GM12878 (cell line): Measurements from ENCODE around the gene EDC3. TPM values are rescaled to one million over a fixed set of nuclear protein-coding genes. Genes with fewer than 3 reads are reported as not detected.
A peak's percentile ranks its signal among the peaks of the same experiment; 100 is the strongest.

Experiments used
- ATAC-seq: fragments of 200-7000 bp; cut with Tn5 transposase; 3 replicates; pipeline ENCODE4 v1.9.1; 2020; ENCODE audit warnings: mild to moderate bottlenecking, moderate library complexity
- BruUV-seq: library from RNA; stranded (reverse); fragments of 400-500 nt; replicated peaks from 2 replicates; lab custom pipeline; 2021; lab: Mats Ljungman, UMichigan
- CTCF ChIA-PET: fragments of 300-600 bp; sonication (Branson Sonifier 250); formaldehyde crosslinking; extraction: SDS; loops from one replicate; lab custom pipeline; 2021; ENCODE audit warnings: inconsistent platforms; lab: Yijun Ruan, JAX
- POLR2A ChIA-PET: fragments of 350-600 bp; formaldehyde crosslinking; extraction: SDS; loops from one replicate; lab custom pipeline; 2021; ENCODE audit warnings: inconsistent platforms; lab: Charles Lee
- RAD21 ChIA-PET: fragments of 300-600 bp; sonication (Branson Sonifier 250); formaldehyde crosslinking; loops from one replicate; lab custom pipeline; 2023; ENCODE audit warnings: antibody characterized with exemption; ENCODE audit not compliant: unreplicated experiment; lab: Charles Lee
- SMC1A ChIA-PET: fragments of 300-600 bp; sonication (Branson Sonifier 250); formaldehyde crosslinking; loops from one replicate; lab custom pipeline; 2023; ENCODE audit not compliant: unreplicated experiment, uncharacterized antibody; lab: Charles Lee
- DNase-seq: peaks from one replicate; pipeline ENCODE4 v3.0.0-alpha.2; 2011; ENCODE audit warnings: low read depth, low spot score
- FAIRE-seq: peaks from 3 replicates; lab custom pipeline; 2011; peaks lifted over from hg19 to GRCh38; lab: Jason Lieb, UNC
- H2AFZ ChIP-seq: 2 replicates; pipeline ENCODE4 v1.6.0; 2011; ENCODE audit warnings: low read depth, low read length, control low read depth; ENCODE audit not compliant: control insufficient read depth
- H3K27ac ChIP-seq: 2 replicates; pipeline ENCODE4 v1.5.1; 2011; ENCODE audit warnings: control low read depth; ENCODE audit not compliant: control insufficient read depth, insufficient read depth
- H3K27me3 ChIP-seq, 2 experiments: replicated peaks in 1 of 2; 2 replicates each; pipeline versions ENCODE4 v1.6.0 to v1.6.1; 2011; ENCODE audit warnings: low read length in 1 of 2; ENCODE audit not compliant: control insufficient read depth in 2 of 2, insufficient read depth in 2 of 2
- H3K36me3 ChIP-seq, 2 experiments: 2 replicates each; pipeline ENCODE4 v1.5.1; 2011; ENCODE audit warnings: low read length in 1 of 2; ENCODE audit not compliant: control insufficient read depth in 2 of 2, insufficient read depth in 2 of 2
- H3K4me1 ChIP-seq: 2 replicates; pipeline ENCODE4 v1.6.1; 2011; ENCODE audit warnings: mild to moderate bottlenecking, low read length, moderate library complexity, mixed read lengths; ENCODE audit not compliant: control insufficient read depth, insufficient read depth
- H3K4me2 ChIP-seq: 2 replicates; pipeline ENCODE4 v1.6.0; 2011; ENCODE audit warnings: control low read depth; ENCODE audit not compliant: control insufficient read depth, insufficient read depth
- H3K4me3 ChIP-seq: fragments of 200-600 bp; sonication (generic); 2 replicates; pipeline ENCODE4 v1.5.1; 2016
- H3K79me2 ChIP-seq: 2 replicates; pipeline ENCODE4 v1.6.0; 2011; ENCODE audit warnings: low read length; ENCODE audit not compliant: control insufficient read depth, insufficient read depth
- H3K9ac ChIP-seq: 2 replicates; pipeline ENCODE4 v1.8.0; 2011; ENCODE audit warnings: low read length, control low read depth, mixed read lengths; ENCODE audit not compliant: control insufficient read depth, insufficient read depth
- H3K9me3 ChIP-seq: replicated peaks from 3 replicates; pipeline ENCODE4 v1.5.1; 2011; ENCODE audit warnings: mild to moderate bottlenecking, low read length; ENCODE audit not compliant: control insufficient read depth, insufficient read depth
- H4K20me1 ChIP-seq: 2 replicates; pipeline ENCODE4 v1.6.0; 2011; ENCODE audit not compliant: control insufficient read depth, insufficient read depth
- BHLHE40 ChIP-seq, 2 experiments: fragments of 450-650 bp in 1 of 2; IDR thresholded peaks; 2 replicates each; pipeline ENCODE4 v1.6.1; 2011 to 2017; ENCODE audit warnings: low read depth in 2 of 2, borderline replicate concordance in 1 of 2, improper control_type of control experiment in 1 of 2, low read length in 1 of 2, mild to moderate bottlenecking in 1 of 2
- CEBPZ ChIP-seq: fragments of 150-350 bp; IDR thresholded peaks from 2 replicates; pipeline ENCODE4 v1.6.1; 2016; ENCODE audit warnings: low read depth, low read length
- ELK1 ChIP-seq: IDR thresholded peaks from 2 replicates; pipeline ENCODE4 v1.6.1; 2012; ENCODE audit warnings: low read depth, low read length, improper control_type of control experiment
- HCFC1 ChIP-seq: fragments of 150-350 bp; IDR thresholded peaks from 2 replicates; pipeline ENCODE4 v1.6.1; 2014; ENCODE audit warnings: low read length
- PKNOX1 ChIP-seq: fragments of 450-650 bp; IDR thresholded peaks from 2 replicates; pipeline ENCODE4 v1.6.1; 2016; ENCODE audit warnings: mild to moderate bottlenecking
- POLR2AphosphoS5 ChIP-seq: IDR thresholded peaks from 2 replicates; pipeline ENCODE4 v1.6.1; 2011; ENCODE audit warnings: mild to moderate bottlenecking, low read length, inconsistent platforms
- RELA ChIP-seq: fragments of 450-650 bp; IDR thresholded peaks from 2 replicates; pipeline ENCODE4 v1.8.0; 2014; ENCODE audit warnings: borderline replicate concordance; ENCODE audit not compliant: partially characterized antibody
- SPI1 ChIP-seq: IDR thresholded peaks from 2 replicates; pipeline ENCODE4 v1.6.1; 2011; ENCODE audit warnings: low read depth, mild to moderate bottlenecking, low read length, moderate library complexity, borderline replicate concordance; ENCODE audit not compliant: insufficient read depth
- USF1 ChIP-seq: IDR thresholded peaks from 2 replicates; pipeline ENCODE4 v1.6.1; 2011; ENCODE audit warnings: borderline replicate concordance, low read depth, mild to moderate bottlenecking, moderate library complexity, mixed read lengths, low read length; ENCODE audit not compliant: insufficient read depth; ENCODE audit errors: extremely low read length
- ZBED1 ChIP-seq: IDR thresholded peaks from 2 replicates; pipeline ENCODE4 v1.6.1; 2016; ENCODE audit warnings: borderline replicate concordance
- WGBS: methylation state at CpG from one replicate; pipeline ENCODE4 v1.1.6; 2016; ENCODE audit warnings: low lambda C conversion rate; ENCODE audit not compliant: insufficient replicate concordance, insufficient coverage; ENCODE audit errors: missing lambda C conversion rate; 5-methylcytosine and 5-hydroxymethylcytosine counted together
- in situ Hi-C: fragments of 300-500 bp; cut with MboI; formaldehyde crosslinking; loops from 9 replicates; pipeline ENCODE4 v1.14.3; 2018; ENCODE audit warnings: mixed read lengths
- intact Hi-C: fragments of 100-400 bp; cut with micrococcal nuclease; formaldehyde crosslinking; loops from one replicate; pipeline ENCODE4 v1.14.2; 2022; ENCODE audit not compliant: unreplicated experiment
- polyA plus RNA-seq, 11 experiments: library from polyadenylated mRNA; depleted of rRNA in 4 of 11; unstranded in 6 of 11; stranded (reverse) in 5 of 11; fragments of >200 nt; fragmentation: Nextera tagmentation in 4 of 11; fragmentation: Illumina TruSeq in 1 of 11; extraction: Ambion mirVana in 4 of 11; extraction: Trizol in 1 of 11; gene quantifications; 1 replicate in 1 of 11; 2 replicates in 10 of 11; pipeline versions ENCODE4 v1.2.1 to v1.2.3, GENCODE V29; 2011 to 2016; ENCODE audit warnings: inconsistent platforms in 2 of 11, missing spikeins in 2 of 11, low read depth in 1 of 11
- total RNA-seq, 4 experiments: library from RNA; depleted of rRNA in 3 of 4; stranded (reverse); fragments of >200 nt in 3 of 4; fragmentation: Illumina TruSeq in 1 of 4; extraction: Trizol in 1 of 4; gene quantifications; 2 replicates each; pipeline versions ENCODE4 v1.2.1 to v1.2.3, GENCODE V29; 2013 to 2021

Gene EDC3
- total and polyA plus RNA-seq, 10 of the 15 experiments (the other 5 are each of a cell fraction or from before 2014, with no cell fraction given): 11.8 to 48.4 (median 35.3) TPM

- ChIA-PET POLR2A (interaction anchor here (0.7 kb wide), 1 partner anchor 48 kb away, joined by 3 read pairs; no protein-coding TSS in a partner anchor), SMC1A (no interaction called here), RAD21 (no interaction called here), CTCF (interaction anchor here (0.6 kb wide), 1 partner anchor 36 kb away, joined by 3 read pairs; no protein-coding TSS in a partner anchor)
- H3K27ac ChIP-seq: no peak overlapping the region
- peaks cover 3% of the 10 kb centered on the region for H3K79me2 ChIP-seq
- no peaks in the 10 kb centered on the region for H4K20me1 ChIP-seq
- H3K9ac ChIP-seq: no peak overlapping the region
- FAIRE-seq: no peak
- intact Hi-C loops: no loop called here
- in situ Hi-C loops: no loop called here
- no peaks in the 10 kb centered on the region for H3K9me3 ChIP-seq
- no peak overlapping the region for H2AFZ ChIP-seq
- peaks cover 35 to 38% of the 10 kb centered on the region in 2 experiments for H3K36me3 ChIP-seq
- peak; percentile 19; the same call in 1 of the 2 replicates for TF ChIP-seq POLR2AphosphoS5
- TF ChIP-seq USF1: no peak
- H3K27me3 ChIP-seq: no peaks in the 10 kb centered on the region
- no peak overlapping the region for H3K4me2 ChIP-seq
- ATAC-seq: no peak
- H3K4me1 ChIP-seq: peaks cover 10% of the 10 kb centered on the region; the same call in 1 of the 2 replicates
- no TSS peak for BruUV-seq
- H3K4me3 ChIP-seq: no peak overlapping the region
- no peak for DNase-seq
- WGBS: 98% methylated on average over 4 of the region's 4 CpGs
Measured at GRCh38 chr15:74594455-74594854, 101.4 kb downstream of the EDC3 start.

- no peak overlapping the region for H2AFZ ChIP-seq
- no peaks in the 10 kb centered on the region for H4K20me1 ChIP-seq
- no peak overlapping the region for H3K9ac ChIP-seq
- BruUV-seq: no TSS peak
- in situ Hi-C loops: no loop called here
- no peaks in the 10 kb centered on the region for H3K9me3 ChIP-seq
- 94% methylated on average over 7 of the region's 7 CpGs for WGBS
- H3K4me2 ChIP-seq: no peak overlapping the region
- no peaks in the 10 kb centered on the region for H3K79me2 ChIP-seq
- SMC1A ChIA-PET: no interaction called here
- H3K27ac ChIP-seq: no peak overlapping the region
- CTCF ChIA-PET: no interaction called here
- H3K36me3 ChIP-seq: peaks cover 35 to 42% of the 10 kb centered on the region in 2 experiments
- ATAC-seq (no peak), DNase-seq (no peak), FAIRE-seq (no peak)
- peaks cover 3% of the 10 kb centered on the region; the same call in 1 of the 2 replicates for H3K4me1 ChIP-seq
- H3K27me3 ChIP-seq: no peaks in the 10 kb centered on the region
- POLR2A ChIA-PET: no interaction called here
- RAD21 ChIA-PET: no interaction called here
- intact Hi-C loops: no loop called here
- no peak overlapping the region for H3K4me3 ChIP-seq
- TF ChIP-seq CEBPZ (no peak), ZBED1 (no peak), SPI1 (no peak), RELA (no peak), HCFC1 (no peak), ELK1 (no peak), PKNOX1 (no peak), BHLHE40 (IDR thresholded peaks at IDR 0.05; ENCODE audit: borderline replicate concordance in 1 of 2, low read depth in 2 of 2, low read length in 1 of 2) (no peak)
Measured at GRCh38 chr15:74593122-74593521, 102.7 kb downstream of the EDC3 start.
